Activated gamma-delta T cell treated with Interleukin-2 at 50 U/mL for 16 hours (primary cell): ENCODE data around the gene LGALS12.

Experiments used
- DNase-seq: peaks from one replicate; pipeline ENCODE4 v3.0.0-alpha.2; 2020

LGALS12 gene

GRCh38 chr11:63564784-63565350, 59.0 kb downstream of the LGALS12 start:
- no peak for DNase-seq
